GM19043 (cell line): ENCODE results near the gene PSMD1.
"Not testable (repeated sequence)": the region's sequence is repeated elsewhere in the genome, so short reads cannot be mapped to it uniquely, and the experiment has no call there.

Experiments
- ATAC-seq: cut with Tn5 transposase; IDR thresholded peaks from one replicate; pipeline ENCODE4 v1.9.1; 2021; ENCODE audit warnings: low read depth; ENCODE audit not compliant: unreplicated experiment

The PSMD1 gene

GRCh38 chr2:231181860-231182512, 125.3 kb downstream of the PSMD1 start:
- peak; percentile 50 for ATAC-seq

GRCh38 chr2:231182513-231182899, 125.8 kb downstream of the PSMD1 start:
- ATAC-seq = no peak

- ATAC-seq = no peak
These were observed 127.2 kb downstream of the PSMD1 start for GRCh38 chr2:231183851-231184250.

- ATAC-seq = no peak
These were observed 127.7 kb downstream of the PSMD1 start for GRCh38 chr2:231184319-231184718.

- no peak for ATAC-seq
These were observed 128.5 kb downstream of the PSMD1 start for GRCh38 chr2:231185050-231185725.

- no peak for ATAC-seq
These were observed 129.2 kb downstream of the PSMD1 start for GRCh38 chr2:231185886-231186285.

GRCh38 chr2:231186325-231186724, 129.7 kb downstream of the PSMD1 start:
- ATAC-seq = no peak

GRCh38 chr2:231187736-231188505, 131.3 kb downstream of the PSMD1 start:
- ATAC-seq = no peak

- ATAC-seq = no peak
These were observed 132.0 kb downstream of the PSMD1 start for GRCh38 chr2:231188506-231189170.

GRCh38 chr2:231189171-231189530, 132.5 kb downstream of the PSMD1 start:
- ATAC-seq = no peak

GRCh38 chr2:231189571-231190495, 133.2 kb downstream of the PSMD1 start:
- ATAC-seq = no peak

- ATAC-seq = no peak
These were observed 134.0 kb downstream of the PSMD1 start for GRCh38 chr2:231190531-231191197.

GRCh38 chr2:231191896-231192872, 135.5 kb downstream of the PSMD1 start:
- ATAC-seq = no peak

GRCh38 chr2:231193216-231193615, 136.5 kb downstream of the PSMD1 start:
- no peak for ATAC-seq

GRCh38 chr2:231196592-231196991, 139.9 kb downstream of the PSMD1 start:
- ATAC-seq = no peak

GRCh38 chr2:231197196-231197595, 140.5 kb downstream of the PSMD1 start:
- ATAC-seq = not testable (repeated sequence)

- no peak for ATAC-seq
These were observed 141.1 kb downstream of the PSMD1 start for GRCh38 chr2:231197706-231198290.
